B cell (primary cell): ENCODE measurements around the gene HYAL2. TPM values are rescaled to one million over a fixed set of nuclear protein-coding genes. Genes with fewer than 3 reads are reported as not detected.

Experiments
- ATAC-seq: fragments of 200-7000 bp; cut with Tn5 transposase; one replicate; pipeline ENCODE4 v1.10.0; 2021; ENCODE audit warnings: low read depth, mild to moderate bottlenecking, moderate number of reproducible peaks, moderate library complexity
- CTCF ChIA-PET: fragments of 350-600 bp; sonication (Branson Sonifier 250); formaldehyde crosslinking; loops from one replicate; lab custom pipeline; 2021; ENCODE audit warnings: antibody characterized with exemption, inconsistent platforms; lab: Charles Lee
- POLR2A ChIA-PET: fragments of 350-600 bp; sonication (Branson Sonifier 250); formaldehyde crosslinking; loops from one replicate; lab custom pipeline; 2021; ENCODE audit warnings: antibody characterized with exemption; lab: Charles Lee
- DNase-seq: peaks from one replicate; pipeline ENCODE4 v3.0.0; 2013
- H2AFZ ChIP-seq: 2 replicates; pipeline ENCODE4 v1.6.1; 2012; ENCODE audit warnings: mild to moderate bottlenecking, low read depth, low read length; ENCODE audit not compliant: insufficient read depth, poor library complexity, severe bottlenecking
- H3K27ac ChIP-seq, 2 donors: 1 replicate in 1 of 2; 2 replicates in 1 of 2; pipeline ENCODE4 v1.5.1; 2012 to 2013; ENCODE audit warnings: low read length in 2 of 2, mild to moderate bottlenecking in 2 of 2, moderate library complexity in 1 of 2
- H3K27me3 ChIP-seq, 4 experiments: fragments of 200-600 bp in 1 of 4; sonication (generic) in 1 of 4; replicated peaks in 1 of 4; 1 replicate in 2 of 4; 2 replicates in 2 of 4; pipeline versions ENCODE4 v1.6.1 to v1.7.0; 2013 to 2016; ENCODE audit warnings: low read length in 3 of 4, mild to moderate bottlenecking in 2 of 4, mixed read lengths in 1 of 4, moderate library complexity in 1 of 4; ENCODE audit not compliant: insufficient read depth in 4 of 4, control insufficient read depth in 3 of 4; ENCODE audit errors: control extremely low read depth in 1 of 4
- H3K36me3 ChIP-seq, 2 experiments: replicated peaks in 1 of 2; 1 replicate in 1 of 2; 2 replicates in 1 of 2; pipeline versions ENCODE4 v1.6.1 to v1.7.1; 2013; ENCODE audit warnings: low read length in 1 of 2; ENCODE audit not compliant: insufficient read depth in 2 of 2, control insufficient read depth in 1 of 2; ENCODE audit errors: control extremely low read depth in 1 of 2, extremely low read depth in 1 of 2
- H3K4me1 ChIP-seq, 2 donors: fragments of 200-600 bp in 1 of 2; sonication (generic) in 1 of 2; 1 replicate in 1 of 2; 2 replicates in 1 of 2; pipeline versions ENCODE4 v1.5.1 to v1.6.1; 2013 to 2017; ENCODE audit warnings: low read length in 2 of 2; ENCODE audit not compliant: control insufficient read depth in 2 of 2, insufficient read depth in 2 of 2
- H3K4me2 ChIP-seq: replicated peaks from 2 replicates; pipeline ENCODE3; 2012; ENCODE audit warnings: mild to moderate bottlenecking, low read depth, low read length; ENCODE audit not compliant: poor library complexity, severe bottlenecking
- H3K4me3 ChIP-seq, 5 experiments: fragments of 200-600 bp in 1 of 5; sonication (generic) in 1 of 5; 1 replicate in 3 of 5; 2 replicates in 2 of 5; pipeline versions ENCODE4 v1.5.1 to v1.7.0; 2011 to 2016; ENCODE audit warnings: low read length in 4 of 5, mild to moderate bottlenecking in 4 of 5, low read depth in 2 of 5, control low read depth in 1 of 5, moderate library complexity in 1 of 5; ENCODE audit not compliant: insufficient read depth in 1 of 5; ENCODE audit errors: control extremely low read depth in 1 of 5, extremely low read depth in 1 of 5
- H3K79me2 ChIP-seq: fragments of 200-600 bp; sonication (generic); one replicate; pipeline ENCODE4 v1.6.0; 2016; ENCODE audit warnings: low read length; ENCODE audit not compliant: control insufficient read depth, insufficient read depth
- H3K9ac ChIP-seq: fragments of 200-600 bp; sonication (generic); 2 replicates; pipeline ENCODE4 v1.6.1; 2017; ENCODE audit warnings: mild to moderate bottlenecking, low read length, moderate library complexity
- H3K9me3 ChIP-seq, 3 donors: one replicate each; pipeline versions ENCODE4 v1.6.1 to v1.7.1; 2013; ENCODE audit warnings: low read length in 2 of 3; ENCODE audit not compliant: control insufficient read depth in 2 of 3, insufficient read depth in 1 of 3; ENCODE audit errors: control extremely low read depth in 1 of 3
- H4K20me1 ChIP-seq: 2 replicates; pipeline ENCODE4 v1.6.0; 2012; ENCODE audit warnings: mild to moderate bottlenecking, low read length; ENCODE audit not compliant: insufficient read depth, control insufficient read depth, poor library complexity, severe bottlenecking
- H3K27ac Mint-ChIP-seq: one replicate; pipeline ENCODE4 v1.8.0; 2021; ENCODE audit warnings: mixed read lengths
- H3K27me3 Mint-ChIP-seq: one replicate; pipeline ENCODE4 v1.8.0; 2021; ENCODE audit warnings: mixed read lengths
- H3K4me1 Mint-ChIP-seq: one replicate; pipeline ENCODE4 v1.8.0; 2021; ENCODE audit warnings: mixed read lengths
- H3K4me3 Mint-ChIP-seq: one replicate; pipeline ENCODE4 v1.8.0; 2021; ENCODE audit warnings: mixed read lengths
- H3K9me3 Mint-ChIP-seq: one replicate; pipeline ENCODE4 v1.8.0; 2022; ENCODE audit warnings: mixed read lengths; ENCODE audit not compliant: insufficient read depth
- CTCF ChIP-seq: fragments of 200-600 bp; IDR thresholded peaks from one replicate; pipeline ENCODE4 v1.8.0; 2022; ENCODE audit warnings: antibody characterized with exemption, mild to moderate bottlenecking
- EZH2 ChIP-seq: IDR thresholded peaks from 2 replicates; pipeline ENCODE4 v1.6.1; 2012; ENCODE audit warnings: borderline replicate concordance, low read depth, mild to moderate bottlenecking, moderate library complexity, low read length; ENCODE audit not compliant: insufficient read depth, poor library complexity, severe bottlenecking
- WGBS: methylation state at CpG from one replicate; pipeline ENCODE4 v1.1.5; 2013; ENCODE audit warnings: missing lambda C conversion rate; ENCODE audit not compliant: insufficient coverage; 5-methylcytosine and 5-hydroxymethylcytosine counted together
- intact Hi-C: fragments of 100-400 bp; cut with micrococcal nuclease; formaldehyde crosslinking; loops from one replicate; pipeline ENCODE4 v1.10.0; 2022
- polyA plus RNA-seq: library from polyadenylated mRNA; depleted of rRNA; stranded (reverse); fragments of >200 nt; gene quantifications from 2 replicates; pipeline ENCODE4 v1.2.3, GENCODE V29; 2012
- total RNA-seq, 2 donors: library from RNA; stranded (reverse); fragments of 120-200 nt in 1 of 2; gene quantifications; 1 replicate in 1 of 2; 2 replicates in 1 of 2; pipeline versions ENCODE4 v1.2.3 to v1.2.4, GENCODE V29; 2013 to 2022

Gene HYAL2
- total and polyA plus RNA-seq, 2 donors (not counting 1 experiment from before 2014, with no cell fraction given) = 4.2 to 5.1 TPM

GRCh38 chr3:50321336-50322114, 1.0 kb downstream of the HYAL2 start:
- Mint-ChIP-seq H3K4me3 (peak overlapping the region; percentile 98), H3K27ac (peak overlapping the region; percentile 97), H3K9me3 (no peaks in the 10 kb centered on the region), H3K4me1 (peaks cover 49% of the 10 kb centered on the region), H3K27me3 (no peaks in the 10 kb centered on the region)
- WGBS = 1% methylated on average over 59 of the region's 59 CpGs
- peaks cover 7% of the 10 kb centered on the region for H3K79me2 ChIP-seq
- DNase-seq (peak; percentile 94), ATAC-seq (peak; percentile 80)
- intact Hi-C loops = loop anchor here (1.0 to 5.0 kb wide), 6 partner anchors 15 to 127 kb away; partner anchors contain the start of genes GNAI2, HYAL3, IFRD2 and NAA80
- peak overlapping the region; percentile 94 to 96 for H3K27ac ChIP-seq
- CTCF ChIA-PET = interaction anchor here (0.6 to 2.0 kb wide), 9 partner anchors 16 to 288 kb away, joined by 3 to 9 read pairs (median 3); partner anchors contain the start of genes CYB561D2, HYAL3, IFRD2 and NAA80
- peak overlapping the region; percentile 99 for H2AFZ ChIP-seq
- H3K9ac ChIP-seq = peak overlapping the region; percentile 96
- peak overlapping the region; percentile 64 to 95 (median 74) for H3K4me3 ChIP-seq
- H4K20me1 ChIP-seq = no peaks in the 10 kb centered on the region
- H3K27me3 ChIP-seq = no peaks in the 10 kb centered on the region
- TF ChIP-seq EZH2 = no peak
- peak; percentile 65 for TF ChIP-seq CTCF
- H3K9me3 ChIP-seq = peaks cover 0 to 3% (median 0%) of the 10 kb centered on the region in 3 donors
- peaks cover 22 to 58% of the 10 kb centered on the region in 2 donors for H3K4me1 ChIP-seq
- peaks cover 0 to 16% of the 10 kb centered on the region in 2 experiments for H3K36me3 ChIP-seq
- peak overlapping the region; percentile 95 for H3K4me2 ChIP-seq
- POLR2A ChIA-PET = interaction anchor here (0.7 to 2.3 kb wide), 6 partner anchors 16 to 107 kb away, joined by 3 to 24 read pairs (median 6); partner anchors contain the start of genes HYAL3, IFRD2 and NAA80
